Articular chondrocyte of knee joint (primary cell): Measurements from ENCODE around the gene PRDM15. TPM values are rescaled to one million over a fixed set of nuclear protein-coding genes. Genes with fewer than 3 reads are reported as not detected.

ENCODE experiments used
- small RNA-seq: library from RNA; depleted of rRNA; stranded (forward); fragments of <200 nt; gene quantifications from one replicate; pipeline ENCODE3, GENCODE V24; 2012
- total RNA-seq: library from RNA; depleted of rRNA; stranded (reverse); fragments of >200 nt; gene quantifications from 2 replicates; pipeline ENCODE4 v1.2.3, GENCODE V29; 2012

Gene PRDM15, protein sequence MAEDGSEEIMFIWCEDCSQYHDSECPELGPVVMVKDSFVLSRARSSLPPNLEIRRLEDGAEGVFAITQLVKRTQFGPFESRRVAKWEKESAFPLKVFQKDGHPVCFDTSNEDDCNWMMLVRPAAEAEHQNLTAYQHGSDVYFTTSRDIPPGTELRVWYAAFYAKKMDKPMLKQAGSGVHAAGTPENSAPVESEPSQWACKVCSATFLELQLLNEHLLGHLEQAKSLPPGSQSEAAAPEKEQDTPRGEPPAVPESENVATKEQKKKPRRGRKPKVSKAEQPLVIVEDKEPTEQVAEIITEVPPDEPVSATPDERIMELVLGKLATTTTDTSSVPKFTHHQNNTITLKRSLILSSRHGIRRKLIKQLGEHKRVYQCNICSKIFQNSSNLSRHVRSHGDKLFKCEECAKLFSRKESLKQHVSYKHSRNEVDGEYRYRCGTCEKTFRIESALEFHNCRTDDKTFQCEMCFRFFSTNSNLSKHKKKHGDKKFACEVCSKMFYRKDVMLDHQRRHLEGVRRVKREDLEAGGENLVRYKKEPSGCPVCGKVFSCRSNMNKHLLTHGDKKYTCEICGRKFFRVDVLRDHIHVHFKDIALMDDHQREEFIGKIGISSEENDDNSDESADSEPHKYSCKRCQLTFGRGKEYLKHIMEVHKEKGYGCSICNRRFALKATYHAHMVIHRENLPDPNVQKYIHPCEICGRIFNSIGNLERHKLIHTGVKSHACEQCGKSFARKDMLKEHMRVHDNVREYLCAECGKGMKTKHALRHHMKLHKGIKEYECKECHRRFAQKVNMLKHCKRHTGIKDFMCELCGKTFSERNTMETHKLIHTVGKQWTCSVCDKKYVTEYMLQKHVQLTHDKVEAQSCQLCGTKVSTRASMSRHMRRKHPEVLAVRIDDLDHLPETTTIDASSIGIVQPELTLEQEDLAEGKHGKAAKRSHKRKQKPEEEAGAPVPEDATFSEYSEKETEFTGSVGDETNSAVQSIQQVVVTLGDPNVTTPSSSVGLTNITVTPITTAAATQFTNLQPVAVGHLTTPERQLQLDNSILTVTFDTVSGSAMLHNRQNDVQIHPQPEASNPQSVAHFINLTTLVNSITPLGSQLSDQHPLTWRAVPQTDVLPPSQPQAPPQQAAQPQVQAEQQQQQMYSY
- total RNA-seq = 4.9 and 5.9 TPM in 2 replicates

DNA sequence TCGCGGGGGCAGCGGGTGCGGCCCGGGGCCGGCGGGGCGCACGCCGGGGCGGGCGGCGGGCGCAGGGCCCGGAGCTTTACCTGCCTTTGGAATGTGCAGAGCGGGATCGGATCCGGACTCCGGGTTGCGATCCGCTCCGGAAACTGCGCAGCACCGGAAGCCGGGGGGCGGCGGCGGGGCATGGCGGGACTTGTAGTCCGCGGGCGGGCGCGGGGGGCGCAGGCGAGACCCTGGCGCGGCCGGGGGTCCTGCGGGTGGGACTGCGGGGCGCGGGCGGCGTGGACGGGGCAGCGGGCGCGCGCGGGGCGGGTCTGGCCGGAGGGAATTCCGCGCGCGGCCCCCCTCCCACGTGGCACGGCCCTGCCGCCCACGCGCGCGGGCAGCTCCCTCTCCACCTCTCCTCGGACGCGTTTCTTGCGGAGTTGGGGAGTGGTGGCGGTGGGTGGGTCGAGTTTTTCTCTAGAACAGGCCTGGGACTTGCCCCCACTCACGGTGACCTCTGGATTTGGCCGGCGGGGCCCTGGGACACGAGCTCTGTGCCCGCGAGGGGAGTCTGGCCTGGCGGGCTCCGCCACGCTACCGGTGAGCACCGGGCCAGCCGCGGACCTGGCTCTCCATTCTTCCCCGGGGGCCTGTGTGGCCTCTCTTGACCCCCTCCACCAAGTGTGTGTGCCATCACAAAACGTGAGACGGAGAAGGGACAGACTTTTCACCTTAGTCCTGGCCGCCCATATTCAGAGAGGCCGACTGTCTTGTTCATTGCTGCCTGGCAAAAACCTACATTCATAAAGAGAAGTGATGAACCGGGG is at the start of gene PRDM15:
Gene PRDM15 (minus strand): TSS at position 155 of the 809 bp plus-strand sequence. CDS start 18,981 bp downstream, outside the sequence.

DNA sequence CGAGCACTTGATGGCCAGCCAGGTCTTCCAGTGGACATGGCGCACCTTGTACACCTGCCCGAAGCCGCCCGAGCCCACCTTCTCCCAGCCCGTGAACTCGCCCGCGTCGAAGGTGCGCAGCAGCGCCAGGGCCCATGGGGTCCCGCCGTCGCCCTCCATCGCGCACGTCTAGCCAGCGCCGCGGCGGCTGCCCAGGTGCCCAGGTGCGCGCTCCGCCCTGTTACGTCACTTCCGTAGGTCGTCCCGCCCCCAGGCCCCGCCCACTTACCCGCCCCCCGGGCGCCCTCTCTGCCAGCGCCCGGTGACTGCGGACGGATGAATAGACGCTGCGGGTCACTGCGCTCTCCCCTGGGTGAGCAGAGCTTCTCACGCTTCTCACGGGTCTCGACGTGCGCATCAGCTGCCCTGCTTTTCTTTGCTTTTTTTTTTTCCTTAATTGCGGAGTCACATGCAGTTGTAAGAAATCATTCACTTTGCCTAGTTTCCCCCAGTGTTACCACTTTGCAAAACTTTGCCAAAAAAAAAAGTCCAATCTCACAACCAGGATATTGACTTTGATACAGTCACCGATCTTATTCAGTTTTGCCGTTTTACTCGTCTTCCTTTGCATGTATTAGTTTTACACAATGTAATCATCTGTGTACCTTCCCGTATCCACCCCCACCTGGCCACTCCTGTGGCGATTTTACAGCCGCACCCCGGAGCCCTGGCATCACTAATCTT is 112.1 kb downstream of the PRDM15 start, which contains the start of gene RIPK4:
Gene RIPK4 (minus strand): TSS at position 170 of the 723 bp plus-strand sequence. CDS start 11 bp downstream, at position 159.

Small RNA genes within 50 kb of the gene (small RNA-seq; reads per million reads assigned to genes)
- not detected for gene RF00334

Other genes with a start within 250 kb of the PRDM15 start
- gene RIPK4, start 112.3 kb downstream of the PRDM15 start, total RNA-seq = 6.4 and 13.9 TPM in 2 replicates
- 22.9 and 27.8 TPM in 2 replicates for gene C2CD2, start 74.7 kb upstream of the PRDM15 start, total RNA-seq
- 15.0 and 15.6 TPM in 2 replicates for gene ZBTB21, start 131.0 kb upstream of the PRDM15 start, total RNA-seq
- under 0.01 TPM in 2 replicates for gene UMODL1, start 192.0 kb upstream of the PRDM15 start, total RNA-seq